Measurements from ENCODE around the gene MAPK11.

The MAPK11 gene

DNA sequence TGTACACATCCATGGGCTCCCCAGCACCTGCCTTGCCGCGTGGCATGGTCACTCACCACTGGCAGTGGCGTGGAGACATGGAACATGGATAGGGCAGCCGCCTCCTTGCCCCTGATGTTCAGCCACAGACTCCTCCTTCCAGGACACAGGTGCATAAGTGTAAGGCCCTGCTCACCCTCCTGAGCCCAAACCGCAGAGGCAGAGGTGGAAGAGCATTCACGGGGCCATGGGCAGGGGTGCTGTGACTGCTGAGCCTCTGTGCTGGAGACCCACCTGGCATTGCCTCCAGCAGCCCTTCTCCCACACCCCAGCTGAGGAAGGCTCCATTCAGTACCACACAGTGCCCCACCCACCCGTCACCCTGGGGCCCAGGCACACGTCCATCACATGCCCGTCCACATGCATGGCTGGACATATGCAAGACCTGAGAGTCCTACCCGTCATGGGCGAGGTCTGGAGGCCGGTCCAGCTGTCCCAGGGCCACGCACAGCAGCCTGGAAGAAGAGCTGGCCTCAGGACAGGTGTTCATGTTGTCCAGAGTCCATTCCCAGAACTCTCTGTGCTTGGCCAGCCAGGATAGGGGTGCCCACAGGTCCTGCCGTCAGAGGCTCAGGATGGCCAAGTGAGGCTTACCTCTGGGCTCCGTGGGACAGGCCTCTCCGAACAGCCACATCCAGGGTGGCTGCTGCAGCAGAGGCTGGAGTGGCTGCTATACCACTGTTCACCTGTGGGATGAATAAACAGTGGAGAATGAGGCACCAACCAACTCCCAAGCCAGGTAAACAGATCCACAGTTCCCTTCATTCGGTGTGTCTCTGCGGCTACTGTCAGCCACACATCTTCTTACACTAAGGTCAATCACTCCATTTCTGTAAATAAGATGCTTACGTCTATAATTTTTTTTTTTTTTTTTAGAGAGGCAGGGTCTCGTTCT, 23.7 kb downstream of the MAPK11 start:
- no peak for DNase-seq (ENCODE audit: low read depth)

GRCh38 chr22:50245214-50246072, 24.7 kb downstream of the MAPK11 start:
- DNase-seq (ENCODE audit: low read depth), result no peak

GRCh38 chr22:50244420-50245213, 25.6 kb downstream of the MAPK11 start, which contains the start of gene TUBGCP6:
Gene TUBGCP6 (minus strand): TSS chr22:50245023. CDS start chr22:50244459, 564 bp downstream.
- DNase-seq (ENCODE audit: low read depth), result peak; percentile 92

DNA sequence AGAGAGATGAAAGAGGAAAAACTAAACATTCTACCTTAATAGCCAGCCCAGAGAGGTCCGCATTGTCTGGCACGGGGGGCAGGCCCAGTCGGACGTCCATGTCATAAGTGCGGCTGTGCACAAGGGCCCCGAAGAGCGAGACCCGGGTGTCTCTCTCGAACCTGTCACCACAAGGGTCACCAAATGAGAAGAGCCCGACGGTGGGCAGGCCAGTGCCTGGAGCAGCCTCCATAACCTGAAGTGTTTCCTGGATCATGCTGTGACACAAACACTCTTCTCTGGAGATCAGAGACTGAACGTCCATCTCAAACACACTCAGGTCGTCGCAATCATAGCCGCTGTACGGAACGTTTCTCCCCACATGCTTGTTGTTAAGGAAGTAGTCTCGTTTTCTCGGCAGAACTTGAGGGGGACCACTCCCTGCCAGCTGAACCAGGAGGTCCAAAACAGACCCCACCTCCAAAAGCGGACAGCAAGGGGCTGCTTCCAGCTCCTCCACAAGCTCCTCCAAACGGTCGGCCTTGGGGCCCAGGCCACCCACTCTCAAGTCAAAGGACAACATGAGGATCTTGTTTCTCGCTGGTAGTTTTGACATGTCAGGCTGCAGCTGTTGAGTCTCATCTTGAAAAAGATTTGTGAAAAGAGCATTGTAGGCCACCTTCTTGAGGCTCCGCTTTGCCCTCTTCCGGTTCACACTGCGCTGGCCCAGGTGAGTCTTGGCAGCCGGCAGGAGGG, 26.3 kb downstream of the MAPK11 start:
- no peak for DNase-seq (ENCODE audit: low read depth)

- no peak for DNase-seq (ENCODE audit: low read depth)
Observed at GRCh38 chr22:50242406-50242949, 27.7 kb downstream of the MAPK11 start.

GRCh38 chr22:50238755-50239154, 31.4 kb downstream of the MAPK11 start:
- DNase-seq (ENCODE audit: low read depth), result no peak

GRCh38 chr22:50236731-50237409, 33.3 kb downstream of the MAPK11 start:
- DNase-seq (ENCODE audit: low read depth), result no peak

- DNase-seq (ENCODE audit: low read depth), result no peak
Observed at GRCh38 chr22:50233223-50233622, 37.0 kb downstream of the MAPK11 start.

GRCh38 chr22:50232481-50233151, 37.6 kb downstream of the MAPK11 start:
- no peak for DNase-seq (ENCODE audit: low read depth)

GRCh38 chr22:50229370-50229769, 40.8 kb downstream of the MAPK11 start:
- no peak for DNase-seq (ENCODE audit: low read depth)

DNA sequence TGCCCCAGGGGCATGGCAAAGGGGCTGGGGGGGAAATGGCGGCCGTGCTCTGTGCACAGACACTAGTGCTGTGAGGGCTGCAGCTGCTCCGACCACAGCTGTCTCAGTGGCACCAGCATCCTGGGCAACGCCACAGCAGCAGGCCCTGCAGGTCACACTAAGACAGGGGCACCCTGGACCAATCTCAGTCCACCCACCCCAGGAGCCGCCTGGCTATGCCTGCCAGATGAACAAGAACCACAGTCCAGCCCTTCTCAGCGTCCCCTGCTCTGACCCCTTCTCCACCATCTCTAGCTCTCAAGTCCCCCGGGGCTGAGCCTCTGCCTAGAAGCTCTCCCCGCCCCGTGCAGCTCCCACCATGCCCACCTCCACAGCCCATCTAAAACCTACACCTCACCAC, 41.8 kb downstream of the MAPK11 start:
- no peak for DNase-seq (ENCODE audit: low read depth)

GRCh38 chr22:50227579-50228215, 42.5 kb downstream of the MAPK11 start:
- no peak for DNase-seq (ENCODE audit: low read depth)

- no peak for DNase-seq (ENCODE audit: low read depth)
Observed at GRCh38 chr22:50226875-50227165, 43.4 kb downstream of the MAPK11 start.

GRCh38 chr22:50226063-50226874, 43.9 kb downstream of the MAPK11 start:
- no peak for DNase-seq (ENCODE audit: low read depth)

GRCh38 chr22:50225200-50225969, 44.8 kb downstream of the MAPK11 start:
- no peak for DNase-seq (ENCODE audit: low read depth)

DNA sequence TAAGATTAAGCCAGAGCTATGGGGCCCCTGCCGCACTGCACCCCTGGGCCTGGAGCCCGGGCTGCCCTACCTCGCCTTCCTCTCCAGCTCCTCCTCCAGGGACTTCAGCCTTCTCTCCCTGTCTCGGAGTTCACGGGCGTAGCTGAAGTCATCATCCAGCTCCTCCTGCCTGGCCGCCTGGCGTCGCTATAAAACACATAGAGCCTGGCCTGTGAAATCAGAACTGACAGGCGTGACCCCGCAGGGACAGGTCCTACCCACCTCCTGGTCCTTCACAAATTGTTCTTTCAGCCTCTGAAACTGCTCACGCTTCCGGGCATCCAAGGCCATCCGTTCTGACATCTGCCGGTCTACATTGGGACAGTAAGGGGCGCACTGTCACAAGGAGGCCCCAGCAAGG, 46.1 kb downstream of the MAPK11 start:
- no peak for DNase-seq (ENCODE audit: low read depth)

GRCh38 chr22:50222508-50222907, 47.7 kb downstream of the MAPK11 start:
- DNase-seq (ENCODE audit: low read depth), result no peak
